ENCODE results near the gene BCL11B.

Gene BCL11B

DNA sequence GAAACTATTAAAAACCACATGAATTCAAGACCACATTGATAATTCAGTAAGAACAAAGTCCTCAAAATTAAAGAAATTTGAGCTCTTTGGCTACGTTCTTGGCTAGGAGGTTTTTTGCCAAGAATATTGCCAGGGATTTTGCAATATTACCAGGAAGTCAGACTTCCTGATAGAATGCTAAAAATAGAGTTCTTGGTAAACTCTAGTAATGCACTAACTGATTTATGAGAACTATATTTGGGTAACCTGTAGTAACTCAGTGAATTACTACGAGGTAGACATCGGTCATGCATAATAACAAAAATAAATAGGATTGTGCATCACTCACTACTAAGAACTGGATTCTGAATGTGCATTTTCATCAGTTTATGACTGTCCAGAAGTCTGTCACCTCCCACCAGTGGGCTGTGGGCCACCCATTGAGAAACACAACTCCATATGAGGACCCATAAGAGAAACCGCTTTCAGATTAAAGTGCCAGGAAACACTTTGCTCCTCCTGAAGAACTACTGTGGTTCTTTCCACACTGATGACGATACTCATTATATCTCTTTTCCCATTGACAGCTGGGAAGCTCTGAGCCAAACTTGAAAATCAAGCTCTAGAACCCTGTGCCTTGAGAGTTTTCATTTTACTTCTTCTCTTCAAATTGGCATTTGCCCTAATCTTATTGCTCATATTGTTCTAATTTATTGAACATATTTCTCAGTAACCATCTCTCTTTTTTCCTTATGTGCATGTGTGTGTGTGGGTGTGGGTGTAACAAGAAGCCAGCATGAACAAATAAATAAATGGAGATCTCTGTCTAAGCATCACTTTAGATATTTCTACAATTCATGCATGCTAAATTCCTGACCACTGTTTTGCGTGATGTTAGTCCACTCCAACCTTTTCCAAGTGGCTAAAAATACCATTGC lies 116.6 kb downstream of the BCL11B start:
- FAIRE-seq, result no peak

DNA sequence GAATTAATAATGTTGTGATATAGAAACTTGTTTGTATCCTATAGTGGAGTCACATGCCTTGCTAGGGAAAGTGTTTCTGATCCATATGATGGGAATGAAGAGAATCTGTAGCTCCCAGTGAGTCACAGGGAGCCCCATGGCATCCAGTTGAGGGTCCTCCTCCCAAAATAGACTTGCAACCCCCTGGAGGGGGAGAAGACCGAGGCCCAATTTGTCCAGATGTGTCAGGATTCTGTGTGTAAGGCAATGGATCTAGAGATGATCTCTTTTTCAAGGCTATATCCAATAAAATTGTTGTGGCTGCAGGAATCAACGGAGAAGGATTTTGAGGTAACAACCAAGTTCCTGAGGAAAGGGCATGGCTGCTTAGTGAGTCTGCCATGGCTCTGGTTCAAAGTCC lies 121.8 kb downstream of the BCL11B start:
- FAIRE-seq, result no peak

DNA sequence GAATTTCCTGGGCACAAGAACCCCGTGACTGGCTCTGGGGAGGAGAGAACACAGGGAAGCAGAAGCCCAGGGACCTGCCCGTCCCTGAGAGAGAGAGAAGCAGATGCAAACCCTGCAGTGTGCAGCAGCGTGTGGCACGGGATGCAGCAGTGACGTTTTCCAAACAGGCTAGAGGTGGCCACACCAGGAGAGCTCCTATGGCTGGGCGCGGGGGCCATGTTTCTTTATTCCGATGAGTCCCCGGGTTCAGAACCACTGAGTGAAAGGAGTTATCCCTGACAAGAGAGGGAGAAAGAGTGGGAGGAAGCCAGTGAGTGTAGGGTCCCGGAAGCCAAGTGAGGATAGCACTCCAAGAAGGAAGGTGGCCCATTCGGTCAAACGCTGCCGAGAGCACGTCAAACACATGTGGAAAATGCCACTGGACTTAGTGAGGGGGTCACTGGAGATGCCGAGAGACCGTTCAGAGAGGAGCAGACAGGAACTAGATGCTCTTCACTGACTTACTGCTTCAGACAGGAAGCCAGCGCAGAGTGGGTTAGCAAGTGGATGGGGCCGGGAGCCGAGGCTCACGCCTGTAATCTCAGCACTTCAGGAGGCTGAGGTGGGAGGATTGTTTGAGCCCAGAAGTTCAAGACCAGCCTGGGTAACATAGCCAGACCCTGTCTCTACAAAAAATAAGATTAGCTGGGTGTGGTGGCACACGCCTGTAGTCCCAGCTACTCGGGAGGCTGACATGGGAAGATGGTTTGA lies 123.0 kb downstream of the BCL11B start:
- no peak for FAIRE-seq

DNA sequence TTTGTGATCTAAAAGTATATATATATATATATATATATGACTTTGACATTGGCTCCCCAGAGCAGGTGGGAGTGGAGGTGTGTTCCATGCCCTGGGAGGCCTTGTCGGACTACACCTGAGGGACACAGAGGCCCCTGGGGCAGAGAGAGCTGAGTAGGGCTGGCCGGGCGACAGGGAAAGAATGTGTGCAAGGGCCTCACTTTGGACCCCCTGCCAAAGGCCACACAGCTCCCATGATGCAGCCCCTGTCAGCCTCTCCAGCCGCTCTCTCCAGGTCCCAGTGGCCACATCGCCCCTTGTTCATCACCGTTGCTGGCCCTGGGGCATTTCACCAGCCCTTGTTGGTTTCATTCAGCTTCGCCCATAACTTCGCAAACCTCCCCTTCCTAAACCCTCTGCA lies 123.9 kb downstream of the BCL11B start:
- FAIRE-seq, result no peak

DNA sequence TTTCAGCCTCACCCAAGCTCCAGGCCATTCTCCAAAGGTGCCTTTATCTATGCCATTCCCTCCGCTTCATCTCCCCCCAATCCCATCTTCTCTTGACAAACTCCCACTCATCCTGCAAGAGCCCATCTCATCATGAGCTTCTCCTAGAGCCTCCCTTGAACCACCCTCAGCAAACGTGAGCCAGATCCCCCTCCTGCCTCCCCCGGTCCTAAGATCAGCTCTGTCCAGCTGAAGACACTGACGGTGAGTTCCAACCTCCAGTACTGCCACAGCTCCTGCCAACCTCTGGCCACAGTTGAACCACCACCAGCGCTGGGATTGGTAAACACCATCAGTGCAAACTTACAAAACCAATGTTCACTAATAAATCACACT lies 124.6 kb downstream of the BCL11B start:
- no peak for FAIRE-seq

DNA sequence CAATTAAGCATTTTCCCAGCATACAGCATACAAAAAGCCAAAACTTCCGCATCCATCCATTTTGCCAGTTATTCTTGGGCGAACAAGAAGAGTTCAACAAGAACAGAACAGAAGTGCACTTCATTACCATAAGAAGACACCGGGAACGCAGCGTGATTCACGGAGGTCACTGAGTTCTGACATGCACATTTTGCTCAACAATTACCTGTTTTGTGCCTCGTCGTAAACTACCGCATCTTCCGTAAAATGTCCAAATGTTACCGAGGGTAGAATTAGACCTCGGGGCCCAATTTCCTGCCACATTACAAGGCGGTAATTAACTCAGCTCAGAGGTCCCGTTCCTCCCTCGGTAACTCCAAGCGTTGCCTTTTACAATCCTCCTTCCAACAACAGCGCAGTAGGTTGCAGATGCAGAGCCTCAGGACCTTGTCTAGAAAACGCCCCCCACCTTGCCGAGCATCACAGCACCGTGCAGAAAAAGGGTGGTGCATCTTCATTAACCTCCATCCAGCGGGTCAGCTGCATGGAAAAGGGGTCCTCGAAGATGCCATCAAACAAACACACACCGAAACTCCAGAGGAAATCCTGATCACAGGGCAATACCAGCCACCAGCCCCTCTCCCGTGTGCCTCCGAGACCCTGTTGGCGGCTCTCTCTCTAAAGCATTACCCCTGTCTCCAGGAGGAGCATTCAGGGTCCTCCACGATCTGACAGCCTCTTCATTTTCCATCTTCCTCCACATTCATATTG lies 125.2 kb downstream of the BCL11B start:
- no peak for FAIRE-seq

DNA sequence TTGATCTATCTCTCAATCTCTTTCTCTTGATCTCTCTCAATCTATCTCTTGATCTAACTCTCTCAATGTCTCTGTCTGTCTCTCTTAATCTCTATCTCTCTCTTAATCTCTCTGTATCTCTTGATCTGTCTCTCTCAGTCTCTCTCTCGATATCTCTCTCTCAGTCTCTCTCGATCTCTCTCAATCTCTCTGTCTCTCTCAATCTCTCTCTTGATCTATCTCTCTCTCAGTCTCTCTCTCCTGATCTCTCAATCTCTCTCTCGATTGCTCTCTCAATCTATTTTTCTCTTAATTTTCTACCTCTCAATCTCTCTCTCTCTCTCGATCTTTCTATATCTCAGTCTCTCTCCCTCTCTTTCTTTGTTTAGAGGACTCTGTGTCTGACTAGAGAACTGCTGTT lies 126.7 kb downstream of the BCL11B start:
- no peak for FAIRE-seq

DNA sequence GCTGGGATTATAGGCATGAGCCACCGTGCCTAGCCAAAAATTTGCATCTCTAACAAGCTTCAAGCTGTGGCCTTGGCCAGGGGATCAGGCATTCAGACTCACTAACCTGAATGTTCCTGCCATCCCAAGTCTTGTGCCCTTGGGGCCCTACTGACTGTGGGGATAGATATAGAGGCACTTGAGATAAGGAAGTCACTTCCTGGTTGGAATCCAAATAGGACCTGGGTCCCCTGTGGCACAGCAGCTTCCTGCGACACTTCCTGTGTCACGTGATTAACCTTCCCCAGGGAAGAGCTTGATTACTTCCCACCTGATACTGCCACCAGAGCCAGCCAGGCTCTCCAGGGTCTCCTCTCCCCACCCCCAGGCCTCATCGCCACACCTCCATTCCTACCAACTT lies 128.2 kb downstream of the BCL11B start:
- no peak for FAIRE-seq

DNA sequence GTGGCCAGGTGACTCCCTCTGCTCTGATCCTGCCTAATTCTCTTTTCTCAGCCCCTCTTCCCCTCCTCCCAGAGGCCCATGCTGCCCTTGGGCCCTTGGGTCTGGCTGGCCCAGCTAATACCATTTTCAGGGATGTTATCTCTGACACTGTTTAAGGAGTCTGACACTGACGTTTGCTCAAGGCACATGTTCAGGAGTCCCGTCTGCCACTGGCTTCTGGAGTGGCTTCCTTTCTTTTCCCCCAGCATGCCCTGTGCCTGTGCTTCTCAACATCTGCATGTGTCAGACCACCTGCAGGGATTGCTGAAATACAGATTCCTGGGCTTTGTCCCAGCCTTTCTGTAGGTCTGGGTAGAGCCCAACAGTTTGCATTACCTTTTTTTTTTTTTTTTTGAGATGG lies 128.9 kb downstream of the BCL11B start:
- no peak for FAIRE-seq

DNA sequence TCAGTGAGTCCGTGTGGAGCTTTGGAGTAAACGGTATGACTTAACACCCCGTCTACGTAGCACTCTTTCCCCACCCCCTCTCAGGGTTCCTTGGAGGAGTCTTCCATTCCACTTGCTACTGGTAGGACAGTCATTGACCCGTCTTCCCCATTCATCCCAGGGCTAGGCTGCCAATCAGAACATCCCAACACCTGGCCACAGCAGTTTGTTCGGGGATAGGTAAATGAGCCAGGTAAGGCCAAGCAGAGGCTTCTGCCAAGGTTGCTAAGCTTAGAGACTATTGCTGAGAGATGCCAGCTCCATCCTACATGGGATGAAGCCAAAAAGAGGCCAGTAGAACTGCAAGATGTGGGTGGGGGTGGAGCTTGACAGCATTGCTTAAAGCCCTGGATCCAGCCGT lies 130.8 kb downstream of the BCL11B start:
- FAIRE-seq, result no peak

DNA sequence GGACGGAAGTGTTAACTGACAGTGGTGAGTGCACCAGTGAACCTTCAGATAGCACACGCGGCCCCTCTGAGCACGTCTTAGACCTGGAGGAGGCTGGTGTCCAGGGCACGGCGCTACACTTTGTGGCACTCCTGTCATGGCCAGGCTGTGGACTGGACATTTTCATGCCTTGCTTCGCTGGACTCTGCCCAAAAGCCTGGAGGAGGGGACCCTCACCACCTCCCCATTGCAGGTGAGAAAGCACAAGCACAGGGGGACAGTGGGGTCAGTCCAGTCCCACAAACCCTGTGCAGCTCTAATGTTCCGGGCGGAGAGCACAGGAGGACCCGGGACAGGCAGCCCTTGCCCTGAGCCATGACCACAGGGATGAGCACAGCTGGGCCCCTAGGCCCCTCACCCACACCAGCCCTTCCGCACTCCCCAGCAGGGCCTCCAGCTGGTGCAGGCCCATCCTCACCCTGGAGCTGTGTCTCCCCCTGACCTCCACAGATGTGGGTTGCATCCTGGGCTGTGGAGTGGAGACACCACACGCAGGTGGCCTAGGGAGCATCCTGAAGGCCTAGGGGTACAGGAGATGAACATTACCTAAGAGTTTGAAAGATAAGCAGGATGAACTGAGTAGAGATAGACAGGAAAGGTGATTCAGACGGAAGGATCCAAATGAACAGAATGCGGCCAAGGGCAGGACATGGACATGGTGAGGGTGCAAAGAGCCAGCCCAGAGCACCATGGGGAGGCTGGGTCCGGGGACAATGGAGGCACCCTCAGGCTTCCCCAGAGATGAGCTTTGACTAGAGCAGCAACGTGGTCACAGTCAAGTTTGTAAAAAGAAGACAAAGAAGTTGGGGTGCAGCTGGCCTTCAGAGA lies 132.8 kb downstream of the BCL11B start:
- FAIRE-seq, result no peak

DNA sequence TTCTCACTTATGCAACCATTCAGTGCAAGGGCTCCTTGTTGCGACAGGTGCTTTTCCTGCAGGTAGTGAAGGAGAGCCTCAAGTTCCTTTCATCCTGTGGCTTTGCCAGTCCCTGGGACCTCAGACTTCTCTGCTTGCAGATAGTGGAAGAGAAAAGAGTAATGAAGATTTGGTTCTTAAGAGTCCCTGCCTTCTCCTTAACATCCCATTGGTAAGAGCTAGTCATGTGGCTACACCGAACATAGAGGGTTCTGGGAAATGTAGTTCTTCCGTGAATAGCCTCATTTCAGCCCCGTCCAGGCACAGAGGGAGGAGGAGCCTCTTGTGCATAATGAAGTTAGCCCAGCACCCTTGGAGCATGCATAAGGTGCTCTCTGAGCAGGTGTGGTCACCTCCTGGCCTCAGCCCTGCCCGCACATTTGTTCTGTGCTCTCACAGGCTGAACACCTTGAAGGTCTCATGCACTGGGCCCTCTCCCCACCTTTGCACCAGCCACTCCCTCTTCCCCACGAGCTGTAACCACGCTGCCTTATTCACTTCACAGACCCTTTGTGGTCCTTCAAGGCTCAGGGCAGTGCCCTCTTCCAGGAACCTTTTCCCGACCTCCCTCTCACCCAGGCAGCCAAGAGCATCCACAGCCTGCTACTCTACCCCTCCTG lies 134.0 kb downstream of the BCL11B start:
- FAIRE-seq, result no peak

DNA sequence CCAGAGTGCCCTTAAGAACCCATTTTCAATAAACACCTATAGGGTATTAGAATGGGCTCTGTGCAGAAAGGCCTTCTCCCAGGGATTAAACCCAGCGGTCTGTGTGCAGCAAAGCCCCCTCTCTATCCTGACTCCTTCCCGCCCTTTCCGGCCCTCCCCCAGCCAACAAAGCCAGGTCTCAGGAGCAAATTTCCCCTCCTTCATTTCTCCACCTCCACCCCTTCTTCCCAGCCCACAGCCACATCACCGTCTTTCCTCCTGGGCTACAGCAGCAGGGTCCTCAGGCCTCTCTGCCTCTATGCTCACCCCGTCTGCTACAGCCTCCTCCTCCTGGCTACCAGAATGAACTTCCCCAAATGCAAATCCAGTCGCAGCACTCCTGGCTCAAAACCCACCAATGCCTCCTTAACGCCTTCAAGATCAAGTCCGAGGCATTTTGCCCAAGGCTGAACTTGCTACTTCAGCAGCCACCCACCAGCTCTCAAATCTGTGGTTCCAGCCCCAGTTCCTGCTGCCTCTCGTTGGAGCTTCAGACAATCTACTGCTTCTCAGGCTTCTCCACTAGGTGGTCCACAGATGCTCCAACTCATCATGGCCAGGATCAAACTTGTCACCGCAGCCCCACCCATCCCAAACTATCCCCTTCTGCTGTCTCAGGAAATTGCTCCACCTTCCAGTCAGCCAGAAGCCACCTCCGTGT lies 134.8 kb downstream of the BCL11B start:
- FAIRE-seq, result no peak

DNA sequence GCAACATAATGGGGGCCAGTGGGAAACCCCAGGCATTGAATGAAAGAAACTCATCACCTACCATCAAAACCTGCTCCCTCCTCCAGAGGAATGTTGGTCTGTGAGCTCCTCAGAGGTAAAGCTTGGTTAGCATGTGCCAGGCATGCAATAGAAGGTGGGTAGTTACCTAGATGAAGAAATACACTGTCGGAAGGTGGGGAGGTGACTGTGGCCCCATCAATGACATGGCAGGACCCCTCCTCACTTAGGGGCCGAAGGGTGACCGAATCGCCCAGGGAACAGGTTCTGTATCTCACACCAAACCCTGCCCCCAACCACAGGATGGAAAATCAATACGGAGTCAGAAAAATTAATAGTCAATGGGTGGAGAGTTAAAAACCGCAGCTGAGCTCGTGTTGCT lies 135.6 kb downstream of the BCL11B start:
- FAIRE-seq, result no peak

DNA sequence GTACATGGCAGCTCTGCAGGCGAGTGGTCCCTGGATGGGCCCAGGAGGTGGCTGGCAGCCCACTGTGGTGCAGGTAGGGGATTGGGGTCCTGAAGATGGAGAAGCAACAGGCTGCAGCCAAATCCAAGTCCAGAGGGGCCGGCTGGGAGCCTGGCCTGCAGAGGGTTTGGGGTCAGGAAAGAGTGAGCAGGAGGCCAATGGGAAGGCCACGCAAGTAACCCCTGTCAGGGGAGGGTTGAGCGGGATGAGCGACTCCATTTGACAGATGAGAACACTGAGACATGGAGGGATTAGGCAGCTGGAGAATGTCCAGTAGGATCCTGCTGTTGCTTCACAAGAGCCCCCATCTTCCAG lies 136.0 kb downstream of the BCL11B start:
- FAIRE-seq, result no peak

DNA sequence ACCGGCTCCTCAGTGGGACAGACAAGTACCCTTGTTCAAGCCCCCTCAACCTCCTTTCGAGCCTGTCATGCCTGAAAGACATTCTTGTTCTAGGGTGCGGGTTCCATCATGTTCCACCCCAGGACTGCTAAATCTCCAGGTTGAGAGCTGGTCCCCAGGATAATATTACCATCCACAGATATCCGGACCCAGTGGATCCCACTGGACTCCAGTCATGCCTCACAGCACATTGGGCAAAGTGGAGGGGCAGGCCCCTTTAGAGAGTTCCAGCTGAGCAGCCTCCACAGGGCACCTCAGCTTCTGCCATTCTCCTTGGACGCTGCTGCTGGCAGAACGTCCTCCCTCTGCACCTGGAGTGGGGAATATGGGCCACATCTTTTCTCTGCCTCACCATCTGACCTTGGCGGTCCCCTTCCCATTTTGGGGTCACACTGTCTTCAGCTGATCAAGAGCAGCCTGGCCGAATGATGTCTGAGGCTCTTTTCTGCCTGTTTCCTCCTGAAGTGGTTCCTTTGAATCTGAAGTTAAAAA lies 137.4 kb downstream of the BCL11B start:
- FAIRE-seq, result no peak

DNA sequence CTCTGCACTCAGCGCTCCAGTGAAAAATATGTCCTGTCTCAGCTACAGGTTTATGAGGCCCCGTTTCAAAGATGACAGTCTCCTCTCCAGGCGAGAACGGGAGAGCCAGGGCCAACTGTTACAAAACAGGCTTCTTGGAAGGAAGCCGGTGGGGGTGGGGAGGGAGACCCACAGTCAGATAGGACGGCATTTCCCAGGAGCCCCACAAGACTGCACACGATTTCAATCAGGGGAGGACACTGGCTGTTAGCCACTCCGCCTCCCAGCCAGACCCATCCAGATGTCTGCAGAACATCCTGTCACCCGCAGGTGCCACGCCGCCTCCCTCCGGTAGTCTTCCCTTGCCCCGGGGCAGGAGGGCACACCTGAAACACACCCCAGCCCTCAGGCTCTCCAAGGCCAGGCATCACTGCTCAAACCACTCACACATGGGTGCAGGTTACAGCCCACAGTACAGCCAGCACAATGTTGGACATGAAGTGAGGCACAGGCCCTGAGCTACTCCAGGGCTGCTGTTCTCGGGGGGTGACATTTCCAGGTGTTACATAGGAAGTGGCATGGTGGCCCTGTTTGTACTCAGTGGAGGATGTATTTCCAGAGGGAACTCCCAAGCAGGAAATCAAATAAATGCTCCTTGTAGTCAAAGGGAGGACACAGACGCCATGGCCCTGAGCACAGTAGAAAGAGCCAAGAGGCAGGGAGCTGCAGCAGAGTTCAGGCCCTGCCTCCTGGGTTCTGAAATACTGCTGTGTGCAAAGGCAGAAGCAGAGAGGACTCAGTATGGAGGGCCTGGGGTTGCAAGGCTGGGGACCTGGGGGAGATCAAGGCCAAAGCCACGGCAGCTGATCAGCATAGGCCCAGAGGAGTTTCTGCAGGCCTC lies 138.1 kb downstream of the BCL11B start:
- FAIRE-seq, result no peak

DNA sequence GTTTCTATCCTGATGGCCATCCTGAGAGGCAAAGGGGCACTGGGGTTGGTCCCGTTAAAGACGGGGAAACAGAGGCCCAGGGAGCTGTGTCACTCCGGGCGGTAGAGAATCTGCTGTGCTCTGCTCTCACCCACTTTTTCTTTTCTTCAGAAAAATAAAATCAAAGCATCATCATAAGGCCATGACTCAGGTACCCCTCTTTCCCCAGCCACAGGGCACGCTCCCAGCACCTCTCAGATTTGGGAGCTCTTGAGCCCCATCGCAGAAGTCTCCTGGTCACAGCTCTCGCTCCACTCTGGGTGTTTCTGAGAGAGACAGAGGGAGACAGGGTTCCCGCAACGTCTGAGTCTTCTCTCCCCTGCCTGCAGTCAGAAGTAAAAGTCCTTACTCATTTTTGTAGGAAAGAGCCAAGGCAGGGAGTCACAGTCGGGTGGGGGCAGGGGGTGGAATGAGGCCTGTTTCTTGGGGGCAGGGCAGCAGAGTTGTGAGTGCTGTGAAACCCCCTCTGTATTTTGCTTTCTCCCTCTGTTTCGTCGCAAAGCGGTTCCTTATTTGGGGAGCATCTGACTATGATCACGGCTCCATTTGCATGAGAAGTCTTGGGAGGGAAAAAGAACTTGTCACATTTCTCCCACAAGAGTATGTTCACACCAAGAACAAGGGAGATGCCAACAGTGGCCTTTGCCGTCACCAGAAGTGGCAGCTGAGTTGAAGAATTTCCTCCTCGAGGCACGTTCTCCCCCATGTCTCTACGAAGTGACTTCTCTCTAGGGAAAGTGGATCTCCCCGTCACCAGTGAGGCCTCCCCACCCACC lies 139.0 kb downstream of the BCL11B start:
- no peak for FAIRE-seq

DNA sequence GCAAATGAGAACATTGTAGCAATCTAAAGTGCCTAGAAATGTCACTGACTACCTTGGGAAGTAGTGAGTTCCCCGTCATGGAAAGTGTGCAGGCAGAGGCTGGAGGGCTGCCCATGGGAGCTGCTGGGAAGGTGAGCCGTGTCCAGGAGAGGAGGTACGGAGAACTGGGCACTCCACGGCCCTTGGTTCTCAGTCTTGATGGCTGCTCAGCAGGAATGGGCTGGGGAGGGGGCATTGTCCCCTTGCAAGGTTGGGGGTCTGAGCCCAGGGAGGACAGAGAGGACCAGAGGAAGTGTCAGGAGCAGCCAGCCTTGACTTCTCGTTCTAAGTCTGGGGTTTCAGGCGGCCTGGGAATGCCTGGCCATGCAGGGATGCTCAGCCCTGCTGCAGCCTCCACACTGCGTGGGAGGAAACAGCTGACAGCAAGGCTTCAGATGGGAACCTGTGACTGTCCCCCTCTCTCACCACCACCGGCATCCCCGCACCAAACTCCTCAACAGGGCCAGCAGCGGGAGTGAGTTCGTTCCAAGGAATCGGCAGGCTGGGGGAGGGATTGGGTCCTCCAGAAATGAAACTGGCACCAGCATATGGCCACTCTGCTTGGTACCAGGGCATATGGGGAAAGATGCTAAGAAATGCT lies 140.2 kb downstream of the BCL11B start:
- no peak for FAIRE-seq

Data from islet of Langerhans (tissue), 1 donor.